HEK293T (cell line): ENCODE data around the gene GSTM5.
"Not testable (repeated sequence)": the region's sequence is repeated elsewhere in the genome, so short reads cannot be mapped to it uniquely, and the experiment has no call there.

Experiments used
- BHLHE40 ChIP-seq: fragments of 450-650 bp; IDR thresholded peaks from 2 replicates; pipeline ENCODE4 v1.6.1; 2016; ENCODE audit warnings: mild to moderate bottlenecking, moderate library complexity, borderline replicate concordance
- ELF4 ChIP-seq: fragments of 450-650 bp; IDR thresholded peaks from 2 replicates; pipeline ENCODE4 v1.6.1; 2017; ENCODE audit warnings: antibody characterized with exemption
- FOXA1 ChIP-seq: fragments of 450-650 bp; IDR thresholded peaks from 2 replicates; pipeline ENCODE4 v1.6.1; 2016; ENCODE audit warnings: mild to moderate bottlenecking
- FOXK2 ChIP-seq: fragments of 450-650 bp; IDR thresholded peaks from 2 replicates; pipeline ENCODE4 v1.6.1; 2016; ENCODE audit warnings: mild to moderate bottlenecking
- FOXM1 ChIP-seq: fragments of 450-650 bp; IDR thresholded peaks from 2 replicates; pipeline ENCODE4 v1.6.1; 2017; ENCODE audit warnings: mild to moderate bottlenecking, borderline replicate concordance
- HDGF ChIP-seq: fragments of 450-650 bp; IDR thresholded peaks from 2 replicates; pipeline ENCODE4 v1.6.1; 2017; ENCODE audit warnings: antibody characterized with exemption, borderline replicate concordance
- L3MBTL2 ChIP-seq: fragments of 450-650 bp; conservative IDR thresholded peaks from 2 replicates; pipeline ENCODE4 v1.6.1; 2016; ENCODE audit warnings: mild to moderate bottlenecking
- NFRKB ChIP-seq: fragments of 450-650 bp; IDR thresholded peaks from 2 replicates; pipeline ENCODE4 v1.6.1; 2016; ENCODE audit warnings: mild to moderate bottlenecking, moderate library complexity
- PKNOX1 ChIP-seq: fragments of 450-650 bp; IDR thresholded peaks from 2 replicates; pipeline ENCODE4 v1.6.1; 2016
- SUZ12 ChIP-seq: fragments of 450-650 bp; IDR thresholded peaks from 2 replicates; pipeline ENCODE4 v1.6.1; 2016; ENCODE audit warnings: mild to moderate bottlenecking
- TARDBP ChIP-seq: fragments of 450-650 bp; IDR thresholded peaks from 2 replicates; pipeline ENCODE4 v1.6.1; 2016
- ZNF384 ChIP-seq: fragments of 450-650 bp; IDR thresholded peaks from 2 replicates; pipeline ENCODE4 v1.6.1; 2016

GRCh38 chr1:109702940-109703339 is 9.1 kb upstream of the GSTM5 start:
- not testable (repeated sequence) for TF ChIP-seq FOXM1, FOXK2, FOXA1, ZNF384, BHLHE40, HDGF, TARDBP, ELF4, SUZ12, PKNOX1, L3MBTL2, NFRKB
